ENCODE measurements around the gene EGLN1.

- no peak for TF ChIP-seq CTCF (IDR thresholded peaks at IDR 0.05)
- TF ChIP-seq POLR2A (IDR thresholded peaks at IDR 0.05): no peak
- TF ChIP-seq EP300 (IDR thresholded peaks at IDR 0.05): no peak
Observed at GRCh38 chr1:231467986-231468385, 45.9 kb upstream of the EGLN1 start.

Data from tibial nerve (tissue), 4 donors.